CD4-positive, alpha-beta T cell treated with Interleukin-6 for 4 hours (primary cell): ENCODE measurements around the gene DOCK10.

Experiments
- DNase-seq: peaks from one replicate; pipeline ENCODE4 v3.0.0-alpha.2; 2020; ENCODE audit warnings: mixed read lengths

Gene DOCK10

DNA sequence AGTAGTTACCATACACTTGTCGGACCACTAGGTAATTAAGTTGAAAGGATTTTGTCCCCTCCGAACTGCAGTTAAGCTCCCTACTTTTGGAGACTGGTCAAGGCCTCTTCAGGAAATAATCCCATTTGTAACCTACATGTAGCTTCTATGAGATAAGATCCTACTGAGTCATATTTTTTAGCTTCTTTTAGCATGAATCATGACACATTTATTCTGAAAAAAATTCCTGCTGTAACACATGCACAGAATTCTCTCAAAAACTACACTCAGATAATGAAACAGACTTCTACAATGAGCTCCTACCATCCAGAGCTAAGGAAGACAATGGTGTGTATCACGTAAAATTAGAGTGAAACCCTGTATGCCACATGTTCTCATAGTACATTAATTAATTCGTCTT lies 225.5 kb downstream of the DOCK10 start:
- no peak for DNase-seq

- no peak for DNase-seq
These were observed 228.7 kb downstream of the DOCK10 start for GRCh38 chr2:224813578-224813977.

DNA sequence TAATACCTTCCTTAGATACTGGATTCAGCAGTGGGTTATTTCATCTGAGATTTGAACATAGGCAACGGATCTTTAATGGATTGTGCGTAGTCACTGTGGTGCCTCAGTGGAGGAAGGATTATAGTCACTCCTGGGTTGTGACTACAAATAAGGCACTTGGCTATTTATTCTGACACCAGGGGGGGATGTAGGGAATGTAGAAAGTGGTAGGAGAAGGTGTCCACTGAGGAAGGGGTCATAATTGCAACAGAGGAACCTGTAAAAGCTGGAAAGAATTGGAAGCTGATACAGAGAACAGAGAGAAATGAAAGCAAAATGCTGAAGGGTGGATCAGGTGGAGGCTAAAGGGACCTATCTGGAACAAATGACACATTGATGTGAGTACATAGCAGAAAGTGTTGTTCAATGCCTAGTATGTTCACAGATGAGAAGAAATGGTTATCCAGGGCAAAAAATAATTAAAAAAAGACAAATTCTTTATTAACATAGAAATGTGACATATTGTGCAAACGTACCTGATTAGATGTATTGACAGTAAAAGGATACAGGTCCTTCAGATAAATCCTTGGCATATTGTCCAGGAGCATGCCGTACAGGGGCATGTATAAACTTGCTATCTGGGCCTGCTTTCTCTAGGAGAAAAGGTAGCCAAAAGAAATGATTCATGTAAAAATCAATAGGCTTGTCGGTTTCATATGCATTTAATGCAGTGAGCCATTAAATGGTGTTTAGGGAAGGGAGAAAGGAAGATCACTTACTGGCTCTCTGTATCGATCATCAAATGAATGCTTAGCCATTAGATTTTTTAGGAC lies 234.9 kb downstream of the DOCK10 start:
- DNase-seq: no peak

- no peak for DNase-seq
These were observed 238.3 kb downstream of the DOCK10 start for GRCh38 chr2:224803930-224804329.

GRCh38 chr2:224802407-224802806 lies 239.9 kb downstream of the DOCK10 start:
- DNase-seq: no peak

GRCh38 chr2:224801360-224801759 lies 240.9 kb downstream of the DOCK10 start:
- DNase-seq: no peak

GRCh38 chr2:224799691-224800090 lies 242.6 kb downstream of the DOCK10 start:
- no peak for DNase-seq

- no peak for DNase-seq
These were observed 244.1 kb downstream of the DOCK10 start for GRCh38 chr2:224798180-224798579.

- no peak for DNase-seq
These were observed 245.5 kb downstream of the DOCK10 start for GRCh38 chr2:224796695-224797305.

DNA sequence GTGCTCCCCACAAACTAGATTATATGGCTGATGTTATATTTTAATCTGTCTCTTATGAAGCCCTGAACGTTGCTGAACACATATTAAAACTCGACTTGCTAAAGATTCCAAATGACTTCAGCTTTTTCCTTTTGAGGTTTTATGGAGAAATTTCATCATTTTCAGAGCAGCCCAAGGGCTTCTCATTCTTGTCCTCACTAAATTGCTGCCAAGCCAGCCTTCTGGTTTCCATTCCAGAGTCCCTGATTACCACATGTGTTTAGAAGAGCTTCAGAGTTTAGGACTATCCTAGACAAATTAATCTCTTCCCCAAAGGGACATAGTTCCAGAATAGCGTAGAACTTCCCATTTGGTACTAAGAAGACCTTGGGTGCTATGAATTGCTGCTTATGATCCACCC lies 248.3 kb downstream of the DOCK10 start:
- DNase-seq: no peak

GRCh38 chr2:224786848-224787247 lies 255.4 kb downstream of the DOCK10 start:
- no peak for DNase-seq

- no peak for DNase-seq
These were observed 260.9 kb downstream of the DOCK10 start for GRCh38 chr2:224781400-224781799.

- no peak for DNase-seq
These were observed 261.4 kb downstream of the DOCK10 start for GRCh38 chr2:224780823-224781222.

DNA sequence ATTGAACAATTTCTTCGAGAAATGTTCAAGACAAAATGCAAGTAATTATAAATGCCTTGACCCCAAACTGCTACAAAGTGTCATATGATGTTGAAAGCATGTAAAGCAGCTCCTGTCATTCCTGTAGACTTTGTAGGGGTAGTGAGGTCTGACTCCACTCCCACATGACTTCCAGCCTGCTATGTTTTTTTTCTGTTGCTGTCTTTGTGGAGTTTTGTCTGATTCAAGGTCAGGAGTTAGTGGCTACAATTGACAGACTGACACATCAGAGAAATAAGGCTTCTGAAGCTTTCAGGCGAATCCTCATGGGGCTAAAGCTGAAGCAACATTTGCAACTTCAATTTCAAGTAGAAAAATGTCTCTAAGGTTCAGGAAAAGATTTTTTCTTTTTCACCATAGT lies 262.2 kb downstream of the DOCK10 start:
- no peak for DNase-seq

- DNase-seq: peak; percentile 62
These were observed 263.8 kb downstream of the DOCK10 start for GRCh38 chr2:224778474-224778877.

GRCh38 chr2:224777559-224777930 lies 264.7 kb downstream of the DOCK10 start:
- DNase-seq: no peak

DNA sequence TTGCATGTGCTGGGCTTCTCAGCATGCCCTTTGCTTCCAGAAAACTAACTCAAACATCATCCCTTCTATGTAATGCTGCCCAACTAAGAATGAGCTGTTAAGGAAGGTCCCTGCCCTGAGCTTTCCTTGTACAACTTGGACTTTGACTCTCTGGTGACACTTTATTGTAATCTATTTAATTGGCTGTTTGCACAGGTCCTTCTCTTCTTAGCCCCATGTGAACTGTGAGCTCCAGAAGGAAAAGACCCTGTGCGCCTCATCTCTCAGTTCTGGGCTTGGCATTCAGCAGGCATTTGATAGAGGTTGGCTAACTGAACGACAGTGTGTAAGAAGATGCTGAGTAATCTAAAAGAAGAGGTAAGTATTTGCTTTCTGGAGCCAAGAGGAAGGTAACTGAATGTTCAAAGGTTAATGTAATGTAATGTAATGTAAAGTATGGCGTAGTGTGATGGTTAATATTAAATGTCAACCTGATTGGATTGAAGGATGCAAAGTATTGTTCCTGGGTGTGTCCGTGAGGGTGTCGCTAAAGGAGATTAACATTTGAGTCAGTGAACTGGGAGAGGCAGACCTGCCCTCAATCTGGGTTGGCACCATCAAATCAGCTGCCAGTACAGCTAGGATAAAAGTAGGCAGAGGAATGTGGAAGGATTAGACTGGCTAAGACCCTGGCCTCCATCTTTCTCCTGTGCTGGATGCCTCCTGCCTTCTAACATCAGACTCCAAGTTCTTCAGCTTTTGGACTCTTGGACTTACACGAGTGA lies 265.3 kb downstream of the DOCK10 start:
- DNase-seq: no peak

DNA sequence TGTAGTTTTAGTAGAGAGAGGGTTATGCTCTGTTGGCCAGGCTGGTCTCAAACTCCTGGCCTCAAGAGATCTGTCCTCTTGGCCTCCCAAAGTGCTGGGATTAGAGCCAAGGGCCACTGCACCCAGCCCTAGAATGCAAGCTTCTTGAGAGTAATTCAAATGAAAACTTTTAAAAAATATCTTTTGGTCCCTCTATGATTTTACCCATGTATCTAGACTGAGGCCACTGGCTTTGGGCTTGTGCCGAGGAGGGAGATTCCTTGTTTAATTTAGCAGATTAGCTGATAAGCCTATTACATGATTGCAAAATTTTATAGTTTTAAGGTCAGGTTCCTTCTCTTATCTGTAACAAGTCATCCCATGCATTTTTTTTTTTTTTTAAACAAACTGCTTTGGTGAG lies 266.6 kb downstream of the DOCK10 start:
- no peak for DNase-seq

DNA sequence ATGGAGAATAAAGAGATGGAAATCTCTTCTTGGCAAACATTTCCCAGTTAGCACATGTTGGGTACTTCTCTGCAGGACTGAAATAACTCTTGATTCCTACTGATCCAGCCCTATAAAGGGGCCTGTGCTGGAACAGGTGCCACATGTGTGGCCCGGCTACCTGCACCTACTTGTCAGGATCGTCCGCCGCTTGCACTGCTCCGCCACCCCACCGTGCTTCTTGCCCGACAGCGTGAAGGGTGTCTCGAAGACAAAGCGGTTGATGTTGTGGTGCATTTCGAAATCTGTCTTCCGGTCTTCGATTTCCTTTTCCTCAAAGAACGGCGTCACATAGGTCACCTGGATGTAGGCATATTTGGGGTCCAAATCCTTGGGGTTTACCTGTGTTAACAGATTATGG lies 267.5 kb downstream of the DOCK10 start:
- DNase-seq: no peak

GRCh38 chr2:224772494-224772893 lies 269.8 kb downstream of the DOCK10 start:
- DNase-seq: no peak

DNA sequence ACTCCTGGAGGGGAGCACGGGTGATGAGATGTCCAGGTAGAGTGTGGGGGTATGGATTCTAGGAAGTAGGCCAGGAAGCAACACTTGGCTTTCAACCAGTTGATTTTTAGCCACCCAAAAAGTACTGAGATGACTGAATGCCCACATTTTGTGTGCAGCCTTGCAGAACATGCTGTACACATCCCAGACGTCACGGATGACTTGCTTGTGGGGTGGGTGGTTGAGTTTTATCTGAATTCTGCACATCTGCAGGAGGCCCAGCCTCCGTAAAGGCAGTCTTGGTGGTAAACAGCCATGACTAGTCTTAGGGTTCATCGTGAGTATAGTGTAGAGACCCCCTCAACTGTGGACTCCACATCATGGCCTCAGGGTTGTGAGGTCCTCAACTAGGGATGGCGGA lies 272.8 kb downstream of the DOCK10 start:
- DNase-seq: no peak

- DNase-seq: peak; percentile 9
These were observed 277.6 kb downstream of the DOCK10 start for GRCh38 chr2:224764565-224765236.

- no peak for DNase-seq
These were observed 284.2 kb downstream of the DOCK10 start for GRCh38 chr2:224757934-224758548.
